Measurements from ENCODE around the gene SPAG17.

DNA sequence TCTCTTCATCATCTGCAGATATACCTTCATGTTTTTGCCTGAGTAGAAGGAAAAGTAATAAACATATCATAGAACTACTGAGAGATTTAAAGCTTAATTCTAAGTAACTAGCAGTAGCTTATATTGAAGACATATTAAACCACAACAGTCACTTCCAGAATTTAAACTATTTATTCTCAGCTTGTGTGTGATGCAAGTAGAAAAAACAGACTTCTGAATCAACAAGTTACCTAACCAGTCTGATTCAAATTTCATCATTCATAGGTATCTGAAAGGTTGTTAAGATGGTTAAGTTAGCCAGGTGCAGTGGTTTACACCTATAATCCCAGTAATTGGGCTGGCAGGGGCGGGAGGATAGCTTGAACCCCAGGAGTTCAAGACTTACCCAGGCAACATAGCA lies 41.9 kb downstream of the SPAG17 start:
- TF ChIP-seq, protein P1, sequence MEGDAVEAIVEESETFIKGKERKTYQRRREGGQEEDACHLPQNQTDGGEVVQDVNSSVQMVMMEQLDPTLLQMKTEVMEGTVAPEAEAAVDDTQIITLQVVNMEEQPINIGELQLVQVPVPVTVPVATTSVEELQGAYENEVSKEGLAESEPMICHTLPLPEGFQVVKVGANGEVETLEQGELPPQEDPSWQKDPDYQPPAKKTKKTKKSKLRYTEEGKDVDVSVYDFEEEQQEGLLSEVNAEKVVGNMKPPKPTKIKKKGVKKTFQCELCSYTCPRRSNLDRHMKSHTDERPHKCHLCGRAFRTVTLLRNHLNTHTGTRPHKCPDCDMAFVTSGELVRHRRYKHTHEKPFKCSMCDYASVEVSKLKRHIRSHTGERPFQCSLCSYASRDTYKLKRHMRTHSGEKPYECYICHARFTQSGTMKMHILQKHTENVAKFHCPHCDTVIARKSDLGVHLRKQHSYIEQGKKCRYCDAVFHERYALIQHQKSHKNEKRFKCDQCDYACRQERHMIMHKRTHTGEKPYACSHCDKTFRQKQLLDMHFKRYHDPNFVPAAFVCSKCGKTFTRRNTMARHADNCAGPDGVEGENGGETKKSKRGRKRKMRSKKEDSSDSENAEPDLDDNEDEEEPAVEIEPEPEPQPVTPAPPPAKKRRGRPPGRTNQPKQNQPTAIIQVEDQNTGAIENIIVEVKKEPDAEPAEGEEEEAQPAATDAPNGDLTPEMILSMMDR (IDR thresholded peaks at IDR 0.05) = no peak
- TF ChIP-seq EP300 (IDR thresholded peaks at IDR 0.05) = no peak
- no peak for TF ChIP-seq POLR2A (IDR thresholded peaks at IDR 0.05)
- TF ChIP-seq POLR2AphosphoS5 (IDR thresholded peaks at IDR 0.05) = no peak

Measured in sigmoid colon (tissue), 4 donors.